GM18508 (cell line): ENCODE results near the gene ME2.
A peak's percentile ranks its signal among the peaks of the same experiment; 100 is the strongest.
"Not testable (repeated sequence)": the region's sequence is repeated elsewhere in the genome, so short reads cannot be mapped to it uniquely, and the experiment has no call there.

Experiments
- ATAC-seq: cut with Tn5 transposase; IDR thresholded peaks from one replicate; pipeline ENCODE4 v1.9.1; 2021; ENCODE audit warnings: moderate number of reproducible peaks; ENCODE audit not compliant: insufficient read depth, unreplicated experiment

Gene ME2

GRCh38 chr18:50878345-50879301 is at the start of gene ME2:
ME2 (plus strand) TSS chr18:50879118; CDS start chr18:50895821, 16,703 bp downstream.
- ATAC-seq = peak; percentile 78

- no peak for ATAC-seq
Measured at GRCh38 chr18:50829644-50830043, 49.3 kb upstream of the ME2 start.

- ATAC-seq = peak; percentile 50
Measured at GRCh38 chr18:50830544-50830943, 48.4 kb upstream of the ME2 start.

GRCh38 chr18:50832754-50833153 is 46.2 kb upstream of the ME2 start:
- ATAC-seq = peak; percentile 53

GRCh38 chr18:50833496-50833895 is 45.4 kb upstream of the ME2 start:
- ATAC-seq = not testable (repeated sequence)

- no peak for ATAC-seq
Measured at GRCh38 chr18:50836521-50836957, 42.4 kb upstream of the ME2 start.

- ATAC-seq = no peak
Measured at GRCh38 chr18:50839341-50839740, 39.6 kb upstream of the ME2 start.

- no peak for ATAC-seq
Measured at GRCh38 chr18:50839996-50840395, 38.9 kb upstream of the ME2 start.

- ATAC-seq = no peak
Measured at GRCh38 chr18:50842846-50843245, 36.1 kb upstream of the ME2 start.

- no peak for ATAC-seq
Measured at GRCh38 chr18:50844554-50844953, 34.4 kb upstream of the ME2 start.

GRCh38 chr18:50844960-50845359 is 34.0 kb upstream of the ME2 start:
- ATAC-seq = no peak

- no peak for ATAC-seq
Measured at GRCh38 chr18:50847192-50847591, 31.7 kb upstream of the ME2 start.

GRCh38 chr18:50848061-50848551 is 30.8 kb upstream of the ME2 start:
- ATAC-seq = no peak

- no peak for ATAC-seq
Measured at GRCh38 chr18:50848991-50849390, 29.9 kb upstream of the ME2 start.

- ATAC-seq = no peak
Measured at GRCh38 chr18:50849419-50849821, 29.5 kb upstream of the ME2 start.

- ATAC-seq = no peak
Measured at GRCh38 chr18:50850307-50851065, 28.4 kb upstream of the ME2 start.

GRCh38 chr18:50853863-50854271 is 25.1 kb upstream of the ME2 start:
- ATAC-seq = no peak

- no peak for ATAC-seq
Measured at GRCh38 chr18:50855976-50856757, 22.8 kb upstream of the ME2 start.

- ATAC-seq = not testable (repeated sequence)
Measured at GRCh38 chr18:50857166-50857565, 21.8 kb upstream of the ME2 start.

- no peak for ATAC-seq
Measured at GRCh38 chr18:50857694-50858093, 21.2 kb upstream of the ME2 start.
